ENCODE measurements around the gene CTSE. TPM values are rescaled to one million over a fixed set of nuclear protein-coding genes. Genes with fewer than 3 reads are reported as not detected.

The CTSE gene
- total and polyA plus RNA-seq, 2 of the 8 experiments (the other 6 are each of a cell fraction or from before 2014, with no cell fraction given): 0.03 TPM; not detected in 1

DNA sequence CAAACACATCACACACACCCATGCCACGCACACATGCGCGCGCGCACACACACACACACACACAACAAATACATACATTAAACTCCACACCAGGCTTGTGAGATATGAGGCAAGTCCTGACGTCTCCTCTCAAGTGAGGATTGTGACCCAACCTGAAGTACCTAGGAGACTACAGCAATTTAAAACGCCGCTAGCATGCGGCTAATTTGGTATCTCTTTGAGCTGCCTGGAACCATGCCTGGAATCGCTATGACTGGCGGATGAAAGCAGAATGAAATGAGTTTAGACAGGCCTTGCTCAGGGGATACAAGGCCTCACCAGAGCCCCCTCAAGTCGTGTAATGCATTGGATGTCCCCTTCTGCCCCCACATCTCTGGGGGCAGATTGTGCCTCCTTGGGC lies 18.9 kb downstream of the CTSE start:
- Histone ChIP-seq H3K79me2 (ENCODE audit: control insufficient read depth in 1 of 2, insufficient read depth in 2 of 2, low read length in 2 of 2) (no peaks in the 10 kb centered on the region; a peak in 1 of 4 replicates), H3K18ac (ENCODE audit: extremely low read depth, low read length) (no peak overlapping the region), H3K4me3 (ENCODE audit: extremely low read depth in 1 of 4, insufficient read depth in 2 of 4, low read depth in 3 of 4, low read length in 4 of 4) (no peak overlapping the region), H3K4me2 (ENCODE audit: insufficient read depth in 1 of 2, low read depth in 2 of 2, low read length in 2 of 2) (no peak overlapping the region), H2BK12ac (ENCODE audit: low read depth, low read length) (peak overlapping the region; percentile 56; the same call in 1 of the 2 replicates), H3K9ac (replicated peaks in 1 of 4; ENCODE audit: extremely low read depth in 1 of 4, low read depth in 3 of 4, low read length in 3 of 4) (no peak overlapping the region), H3K4me1 (replicated peaks in 1 of 4; ENCODE audit: control insufficient read depth in 3 of 4, insufficient read depth in 4 of 4, low read length in 3 of 4) (no peaks in the 10 kb centered on the region; a peak in 1 of 7 replicates), H2BK5ac (ENCODE audit: low read depth, low read length) (0 out of 2 replicates have a peak overlapping the region, but pooled peaks have one; percentile 46), H3K36me3 (ENCODE audit: control insufficient read depth in 2 of 4, insufficient read depth in 4 of 4, low read length in 3 of 4) (no peaks in the 10 kb centered on the region), H3K4ac (replicated peaks; ENCODE audit: insufficient read length, low read depth, low read length) (no peak overlapping the region), H4K20me1 (replicated peaks in 1 of 2; ENCODE audit: control insufficient read depth in 1 of 2, insufficient read depth in 2 of 2, low read length in 2 of 2) (peaks cover 0 to 11% of the 10 kb centered on the region in 2 experiments), H3K56ac (replicated peaks; ENCODE audit: insufficient read length, low read depth, low read length) (peak overlapping the region; percentile 99), H3K23ac (ENCODE audit: insufficient read length) (no peak overlapping the region), H3K9me3 (ENCODE audit: insufficient read depth in 2 of 2, low read depth in 1 of 2, low read length in 1 of 2) (no peaks in the 10 kb centered on the region), H2AFZ (ENCODE audit: low read length) (no peak overlapping the region), H3K79me1 (ENCODE audit: low read depth, low read length) (no peaks in the 10 kb centered on the region), H3K14ac (ENCODE audit: insufficient read length) (no peak overlapping the region), H3K27me3 (replicated peaks in 1 of 4; ENCODE audit: control insufficient read depth in 3 of 4, extremely low read depth in 1 of 4, insufficient read depth in 3 of 4, low read length in 3 of 4) (peaks cover 0 to 12% (median 3%) of the 10 kb centered on the region in 4 experiments; a peak in 5 of 7 replicates), H3K27ac (ENCODE audit: low read depth, low read length) (no peak overlapping the region), H4K91ac (replicated peaks; ENCODE audit: insufficient read length, low read length) (peak overlapping the region; percentile 51), H2AK5ac (ENCODE audit: low read depth, low read length) (peak overlapping the region; percentile 68; the same call in 1 of the 2 replicates), H3K23me2 (ENCODE audit: low read depth, low read length) (peaks cover 12% of the 10 kb centered on the region), H2BK20ac (ENCODE audit: low read length) (no peak overlapping the region), H4K8ac (ENCODE audit: extremely low read depth, insufficient read depth, low read length) (no peak overlapping the region), H4K5ac (ENCODE audit: insufficient read length, low read depth, low read length) (no peak overlapping the region), H2BK15ac (ENCODE audit: low read length) (peak overlapping the region; percentile 14), H2BK120ac (replicated peaks; ENCODE audit: low read depth, low read length) (no peak overlapping the region)
- FAIRE-seq (no peak), DNase-seq (ENCODE audit: low read depth in 1 of 2, low spot score in 2 of 2) (no peak)
- 89% methylated on average over 12 of the region's 12 CpGs; no CpG with 5 or more reads in 1 of the 2 experiments for WGBS, 2 experiments (ENCODE audit: extremely low coverage in 1 of 2, insufficient coverage in 1 of 2, insufficient read length in 1 of 2, insufficient replicate concordance in 2 of 2, low coverage in 1 of 2, low lambda C conversion rate in 2 of 2, missing lambda C conversion rate in 1 of 2)
- ChIA-PET CTCF (ENCODE audit: partially characterized antibody) (interaction anchor here (1.7 kb wide), 1 partner anchor 86 kb away, joined by 4 read pairs; no protein-coding TSS in a partner anchor), POLR2A (ENCODE audit: partially characterized antibody) (no interaction called here)
- no peak for TF ChIP-seq RBBP5 (IDR thresholded peaks at IDR 0.05; ENCODE audit: borderline replicate concordance, low read depth, low read length)
- no peak for TF ChIP-seq SAP30 (IDR thresholded peaks at IDR 0.05; ENCODE audit: insufficient read depth, insufficient replicate concordance, low read length)
- no peak for TF ChIP-seq BRCA1 (IDR thresholded peaks at IDR 0.05; ENCODE audit: low read depth, low read length)
- no peak for TF ChIP-seq SP1 (IDR thresholded peaks at IDR 0.05; ENCODE audit: low read depth, low read length)

All from H1 (cell line).